H9 (cell line): Measurements from ENCODE around the gene RPP14. TPM values are rescaled to one million over a fixed set of nuclear protein-coding genes. Genes with fewer than 3 reads are reported as not detected.

Experiments
- DNase-seq: peaks from one replicate; pipeline ENCODE4 v3.0.0-alpha.2; 2017
- H2AFZ ChIP-seq: one replicate; pipeline ENCODE4 v1.6.1; 2013; ENCODE audit warnings: mild to moderate bottlenecking, low read length, control low read depth, moderate library complexity
- H2AK5ac ChIP-seq: 2 replicates; pipeline ENCODE4 v1.6.1; 2013; ENCODE audit warnings: low read length, control low read depth, mixed read lengths; ENCODE audit not compliant: insufficient read length
- H2BK120ac ChIP-seq: one replicate; pipeline ENCODE4 v1.6.1; 2013; ENCODE audit warnings: low read depth, mild to moderate bottlenecking, low read length, control low read depth, inconsistent platforms; ENCODE audit not compliant: poor library complexity, severe bottlenecking
- H2BK12ac ChIP-seq: 2 replicates; pipeline ENCODE4 v1.6.1; 2013; ENCODE audit warnings: low read length, control low read depth, mixed read lengths, low read depth; ENCODE audit not compliant: insufficient read length
- H2BK15ac ChIP-seq: 2 replicates; pipeline ENCODE4 v1.6.1; 2013; ENCODE audit warnings: low read depth, low read length, control low read depth
- H2BK20ac ChIP-seq: one replicate; pipeline ENCODE4 v1.6.1; 2013; ENCODE audit warnings: low read depth, mild to moderate bottlenecking, low read length, control low read depth, inconsistent platforms; ENCODE audit not compliant: poor library complexity, severe bottlenecking
- H2BK5ac ChIP-seq: 2 replicates; pipeline ENCODE4 v1.6.1; 2013; ENCODE audit warnings: low read length, control low read depth, mixed read lengths; ENCODE audit not compliant: insufficient read length
- H3K14ac ChIP-seq: 2 replicates; pipeline ENCODE4 v1.6.1; 2013; ENCODE audit warnings: low read length, control low read depth; ENCODE audit not compliant: insufficient read depth
- H3K18ac ChIP-seq: 2 replicates; pipeline ENCODE4 v1.6.1; 2013; ENCODE audit warnings: low read depth, mild to moderate bottlenecking, mixed read lengths, low read length, control low read depth; ENCODE audit not compliant: insufficient read length
- H3K23ac ChIP-seq: 2 replicates; pipeline ENCODE4 v1.6.1; 2013; ENCODE audit warnings: low read length, control low read depth, mixed read lengths, low read depth; ENCODE audit not compliant: insufficient read length
- H3K23me2 ChIP-seq: 2 replicates; pipeline ENCODE4 v1.6.1; 2013; ENCODE audit warnings: low read depth, mild to moderate bottlenecking, mixed read lengths, low read length, control low read depth; ENCODE audit not compliant: insufficient read length, poor library complexity, severe bottlenecking
- H3K27ac ChIP-seq: 2 replicates; pipeline ENCODE4 v1.5.1; 2013; ENCODE audit warnings: low read length, control low read depth, mixed read lengths, low read depth; ENCODE audit not compliant: insufficient read length
- H3K27me3 ChIP-seq: 2 replicates; pipeline ENCODE4 v1.6.1; 2013; ENCODE audit warnings: low read length, control low read depth, inconsistent platforms; ENCODE audit not compliant: insufficient read depth
- H3K4ac ChIP-seq: 2 replicates; pipeline ENCODE4 v1.6.1; 2013; ENCODE audit warnings: low read depth, mild to moderate bottlenecking, control low read depth, inconsistent platforms, low read length, moderate library complexity
- H3K4me1 ChIP-seq: 2 replicates; pipeline ENCODE4 v1.6.1; 2013; ENCODE audit warnings: low read length, control low read depth, inconsistent platforms; ENCODE audit not compliant: insufficient read depth
- H3K4me2 ChIP-seq: 2 replicates; pipeline ENCODE4 v1.6.1; 2013; ENCODE audit warnings: low read length, control low read depth, mixed read lengths; ENCODE audit not compliant: insufficient read length, insufficient read depth
- H3K56ac ChIP-seq: 2 replicates; pipeline ENCODE4 v1.6.1; 2013; ENCODE audit warnings: low read depth, mild to moderate bottlenecking, mixed read lengths, low read length, control low read depth; ENCODE audit not compliant: insufficient read length
- H3K79me1 ChIP-seq: 2 replicates; pipeline ENCODE4 v1.6.1; 2013; ENCODE audit warnings: low read depth, mild to moderate bottlenecking, moderate library complexity, low read length, control low read depth, inconsistent platforms; ENCODE audit not compliant: insufficient read depth, poor library complexity, severe bottlenecking
- H3K79me2 ChIP-seq: 2 replicates; pipeline ENCODE4 v1.6.1; 2013; ENCODE audit warnings: low read length, control low read depth, inconsistent platforms; ENCODE audit not compliant: insufficient read depth
- H3K9ac ChIP-seq: 2 replicates; pipeline ENCODE4 v1.6.1; 2013; ENCODE audit warnings: low read length, control low read depth, mixed read lengths; ENCODE audit not compliant: insufficient read length; ENCODE audit errors: extremely low read depth
- H3K9me3 ChIP-seq: one replicate; pipeline ENCODE4 v1.6.1; 2013; ENCODE audit warnings: low read depth, low read length, inconsistent platforms; ENCODE audit not compliant: control insufficient read depth
- H3T11ph ChIP-seq: one replicate; pipeline ENCODE4 v1.6.1; 2013; ENCODE audit warnings: mild to moderate bottlenecking, low read length, control low read depth, inconsistent platforms
- H4K20me1 ChIP-seq: one replicate; pipeline ENCODE4 v1.6.1; 2013; ENCODE audit not compliant: control insufficient read depth, insufficient read length, insufficient read depth
- H4K5ac ChIP-seq: 2 replicates; pipeline ENCODE4 v1.6.1; 2013; ENCODE audit warnings: low read depth, mild to moderate bottlenecking, mixed read lengths, low read length, control low read depth; ENCODE audit not compliant: insufficient read length
- H4K8ac ChIP-seq: replicated peaks from 2 replicates; pipeline ENCODE4 v1.6.1; 2013; ENCODE audit warnings: low read length, control low read depth, mixed read lengths, low read depth; ENCODE audit not compliant: insufficient read length
- H4K91ac ChIP-seq: 2 replicates; pipeline ENCODE4 v1.6.1; 2013; ENCODE audit warnings: low read depth, mild to moderate bottlenecking, moderate library complexity, mixed read lengths, low read length, control low read depth; ENCODE audit not compliant: insufficient read length
- H3K27ac Mint-ChIP-seq, 3 experiments: 2 replicates in 2 of 3; 3 replicates in 1 of 3; pipeline ENCODE4 v1.8.0; 2020 to 2021; ENCODE audit warnings: mixed read lengths in 3 of 3, mild to moderate bottlenecking in 1 of 3, moderate library complexity in 1 of 3
- H3K27me3 Mint-ChIP-seq: 2 replicates; pipeline ENCODE4 v1.8.0; 2021; ENCODE audit warnings: low read depth, mild to moderate bottlenecking, moderate library complexity, mixed read lengths
- H3K36me3 Mint-ChIP-seq, 3 experiments: 2 replicates in 2 of 3; 3 replicates in 1 of 3; pipeline ENCODE4 v1.8.0; 2020 to 2021; ENCODE audit warnings: low read depth in 3 of 3, mixed read lengths in 3 of 3; ENCODE audit not compliant: insufficient read depth in 1 of 3
- H3K4me1 Mint-ChIP-seq, 2 experiments: 2 replicates each; pipeline ENCODE4 v1.8.0; 2020; ENCODE audit warnings: mixed read lengths in 2 of 2
- H3K4me3 Mint-ChIP-seq, 2 experiments: 2 replicates in 1 of 2; 3 replicates in 1 of 2; pipeline ENCODE4 v1.8.0; 2020 to 2021; ENCODE audit warnings: mild to moderate bottlenecking in 2 of 2, mixed read lengths in 2 of 2, moderate library complexity in 1 of 2
- H3K9me3 Mint-ChIP-seq, 2 experiments: 2 replicates in 1 of 2; 3 replicates in 1 of 2; pipeline ENCODE4 v1.8.0; 2020; ENCODE audit warnings: mild to moderate bottlenecking in 2 of 2, mixed read lengths in 2 of 2, moderate library complexity in 1 of 2
- WGBS: extraction: QIAGEN DNeasy Blood & Tissue Kit; methylation state at CpG from one replicate; pipeline ENCODE4 v1.1.7; 2013; ENCODE audit warnings: missing lambda C conversion rate, low lambda C conversion rate, mixed read lengths; ENCODE audit not compliant: insufficient read length; ENCODE audit errors: extremely low coverage; 5-methylcytosine and 5-hydroxymethylcytosine counted together
- total RNA-seq: library from RNA; stranded (reverse); gene quantifications from 2 replicates; pipeline ENCODE4 v1.2.1, GENCODE V29; 2021
- TF ChIP-seq, protein P1 (sequence below): fragments of 200-600 bp; sonication (generic); conservative IDR thresholded peaks from 3 replicates; pipeline ENCODE4 v1.8.0; 2021; ENCODE audit warnings: antibody characterized with exemption, mild to moderate bottlenecking

Gene RPP14
- total RNA-seq, 1 experiment from 2014 or later = 23.9 TPM

DNA sequence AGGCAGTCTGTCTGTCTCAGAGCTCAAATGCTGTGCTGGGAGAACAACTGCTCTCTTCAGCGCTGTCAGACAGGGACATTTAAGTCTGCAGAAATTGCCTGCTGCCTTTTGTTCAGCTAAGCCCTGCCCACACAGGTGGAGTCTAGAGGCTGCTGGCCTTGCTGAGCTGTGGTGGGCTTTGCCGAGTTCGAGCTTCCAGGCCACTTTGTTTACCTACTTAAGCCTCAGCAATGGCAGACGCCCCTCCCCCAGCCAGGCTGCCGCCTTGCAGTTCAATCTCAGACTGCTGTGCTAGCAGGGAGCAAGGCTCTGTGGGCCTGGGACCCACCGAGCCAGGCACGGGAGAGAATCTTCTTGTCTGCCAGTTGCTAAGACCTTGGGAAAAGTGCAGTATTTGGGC is 25.0 kb upstream of the RPP14 start:
- H3K56ac ChIP-seq = no peak overlapping the region
- Mint-ChIP-seq H3K36me3 (peaks cover 5 to 19% (median 9%) of the 10 kb centered on the region in 3 experiments; a peak in 5 of 7 replicates), H3K27me3 (no peaks in the 10 kb centered on the region; the same call in 1 of the 2 replicates), H3K4me1 (no peaks in the 10 kb centered on the region), H3K9me3 (peaks cover 5 to 10% of the 10 kb centered on the region in 2 experiments; a peak in 4 of 5 replicates), H3K27ac (no peak overlapping the region), H3K4me3 (no peak overlapping the region)
- no peak overlapping the region for H3K27ac ChIP-seq
- no peak overlapping the region for H3K4me2 ChIP-seq
- H3K9me3 ChIP-seq = no peaks in the 10 kb centered on the region
- H4K5ac ChIP-seq = no peak overlapping the region
- no peak overlapping the region for H4K91ac ChIP-seq
- TF ChIP-seq, protein P1, sequence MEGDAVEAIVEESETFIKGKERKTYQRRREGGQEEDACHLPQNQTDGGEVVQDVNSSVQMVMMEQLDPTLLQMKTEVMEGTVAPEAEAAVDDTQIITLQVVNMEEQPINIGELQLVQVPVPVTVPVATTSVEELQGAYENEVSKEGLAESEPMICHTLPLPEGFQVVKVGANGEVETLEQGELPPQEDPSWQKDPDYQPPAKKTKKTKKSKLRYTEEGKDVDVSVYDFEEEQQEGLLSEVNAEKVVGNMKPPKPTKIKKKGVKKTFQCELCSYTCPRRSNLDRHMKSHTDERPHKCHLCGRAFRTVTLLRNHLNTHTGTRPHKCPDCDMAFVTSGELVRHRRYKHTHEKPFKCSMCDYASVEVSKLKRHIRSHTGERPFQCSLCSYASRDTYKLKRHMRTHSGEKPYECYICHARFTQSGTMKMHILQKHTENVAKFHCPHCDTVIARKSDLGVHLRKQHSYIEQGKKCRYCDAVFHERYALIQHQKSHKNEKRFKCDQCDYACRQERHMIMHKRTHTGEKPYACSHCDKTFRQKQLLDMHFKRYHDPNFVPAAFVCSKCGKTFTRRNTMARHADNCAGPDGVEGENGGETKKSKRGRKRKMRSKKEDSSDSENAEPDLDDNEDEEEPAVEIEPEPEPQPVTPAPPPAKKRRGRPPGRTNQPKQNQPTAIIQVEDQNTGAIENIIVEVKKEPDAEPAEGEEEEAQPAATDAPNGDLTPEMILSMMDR = no peak
- H3K79me1 ChIP-seq = no peaks in the 10 kb centered on the region
- H3K4me1 ChIP-seq = no peaks in the 10 kb centered on the region
- no peak for DNase-seq
- H3K79me2 ChIP-seq = no peaks in the 10 kb centered on the region
- no peaks in the 10 kb centered on the region for H3K23me2 ChIP-seq
- H2BK5ac ChIP-seq = no peak overlapping the region
- H3T11ph ChIP-seq = no peak overlapping the region
- no peak overlapping the region for H3K9ac ChIP-seq
- no peak overlapping the region for H4K8ac ChIP-seq
- no peak overlapping the region for H2BK12ac ChIP-seq
- no peak overlapping the region for H2AK5ac ChIP-seq
- H2BK15ac ChIP-seq = no peak overlapping the region
- H2BK120ac ChIP-seq = no peak overlapping the region
- no peak overlapping the region for H2BK20ac ChIP-seq
- H4K20me1 ChIP-seq = no peaks in the 10 kb centered on the region
- H3K27me3 ChIP-seq = no peaks in the 10 kb centered on the region
- no CpG with 5 or more reads among the region's 7 CpGs for WGBS
- H3K23ac ChIP-seq = no peak overlapping the region
- no peak overlapping the region for H3K4ac ChIP-seq
- H3K18ac ChIP-seq = no peak overlapping the region
- no peak overlapping the region for H2AFZ ChIP-seq
- H3K14ac ChIP-seq = no peak overlapping the region
